Measurements from ENCODE around the gene SUCLG2. TPM values are rescaled to one million over a fixed set of nuclear protein-coding genes. Genes with fewer than 3 reads are reported as not detected.

The SUCLG2 gene
- total RNA-seq, 1 donor = 56.8 TPM

DNA sequence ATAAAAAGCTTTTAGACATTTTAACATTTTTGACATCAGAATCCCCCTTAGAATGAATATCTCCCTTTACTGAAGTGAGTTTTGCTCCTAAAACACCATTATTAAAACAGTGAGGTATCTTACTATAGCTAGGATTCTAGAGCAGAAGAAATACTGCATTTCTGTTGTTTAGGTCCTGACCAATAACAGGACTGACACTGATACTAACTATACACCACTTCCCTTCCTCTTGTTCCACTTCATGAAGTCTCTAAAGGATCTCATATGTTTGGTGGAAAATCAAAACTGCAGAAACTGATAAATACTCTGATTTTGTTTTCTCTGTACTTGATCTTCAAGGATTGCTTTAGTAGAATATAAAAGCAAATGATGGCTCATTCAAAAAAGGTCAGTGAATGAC is 230.7 kb downstream of the SUCLG2 start:
- H2AFZ ChIP-seq (ENCODE audit: low read length) = no peak overlapping the region
- peaks cover 2% of the 10 kb centered on the region for H4K20me1 ChIP-seq (ENCODE audit: insufficient read depth, low read length)
- no peaks in the 10 kb centered on the region for H3K27me3 ChIP-seq (ENCODE audit: insufficient read depth, low read length)
- no peak overlapping the region for H3K4me2 ChIP-seq (ENCODE audit: insufficient read depth, low read length)
- no peak overlapping the region for H3K4me3 ChIP-seq (ENCODE audit: insufficient read depth, low read length)
- H3K4me1 ChIP-seq (ENCODE audit: insufficient read depth, low read length) = no peaks in the 10 kb centered on the region
- H3K79me2 ChIP-seq (ENCODE audit: insufficient read depth, low read length) = no peaks in the 10 kb centered on the region
- DNase-seq (ENCODE audit: insufficient read length, low spot score, missing footprints) = no peak
- no peaks in the 10 kb centered on the region for H3K9me3 ChIP-seq (ENCODE audit: low read depth, low read length)
- H3K27ac ChIP-seq (ENCODE audit: low read depth, low read length) = no peak overlapping the region
- TF ChIP-seq, protein P1, sequence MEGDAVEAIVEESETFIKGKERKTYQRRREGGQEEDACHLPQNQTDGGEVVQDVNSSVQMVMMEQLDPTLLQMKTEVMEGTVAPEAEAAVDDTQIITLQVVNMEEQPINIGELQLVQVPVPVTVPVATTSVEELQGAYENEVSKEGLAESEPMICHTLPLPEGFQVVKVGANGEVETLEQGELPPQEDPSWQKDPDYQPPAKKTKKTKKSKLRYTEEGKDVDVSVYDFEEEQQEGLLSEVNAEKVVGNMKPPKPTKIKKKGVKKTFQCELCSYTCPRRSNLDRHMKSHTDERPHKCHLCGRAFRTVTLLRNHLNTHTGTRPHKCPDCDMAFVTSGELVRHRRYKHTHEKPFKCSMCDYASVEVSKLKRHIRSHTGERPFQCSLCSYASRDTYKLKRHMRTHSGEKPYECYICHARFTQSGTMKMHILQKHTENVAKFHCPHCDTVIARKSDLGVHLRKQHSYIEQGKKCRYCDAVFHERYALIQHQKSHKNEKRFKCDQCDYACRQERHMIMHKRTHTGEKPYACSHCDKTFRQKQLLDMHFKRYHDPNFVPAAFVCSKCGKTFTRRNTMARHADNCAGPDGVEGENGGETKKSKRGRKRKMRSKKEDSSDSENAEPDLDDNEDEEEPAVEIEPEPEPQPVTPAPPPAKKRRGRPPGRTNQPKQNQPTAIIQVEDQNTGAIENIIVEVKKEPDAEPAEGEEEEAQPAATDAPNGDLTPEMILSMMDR (IDR thresholded peaks at IDR 0.05; ENCODE audit: extremely low read depth, low read depth, low read length) = no peak
- H3K36me3 ChIP-seq (ENCODE audit: insufficient read depth, low read length) = no peaks in the 10 kb centered on the region

GRCh38 chr3:67421912-67422311 is 232.5 kb downstream of the SUCLG2 start:
- no peaks in the 10 kb centered on the region for H3K36me3 ChIP-seq (ENCODE audit: insufficient read depth, low read length)
- DNase-seq (ENCODE audit: insufficient read length, low spot score, missing footprints) = no peak
- no peak overlapping the region for H3K27ac ChIP-seq (ENCODE audit: low read depth, low read length)

GRCh38 chr3:67419779-67420178 is 234.6 kb downstream of the SUCLG2 start:
- no peak for DNase-seq (ENCODE audit: insufficient read length, low spot score, missing footprints)
- no peaks in the 10 kb centered on the region for H3K36me3 ChIP-seq (ENCODE audit: insufficient read depth, low read length)
- H3K79me2 ChIP-seq (ENCODE audit: insufficient read depth, low read length) = no peaks in the 10 kb centered on the region
- TF ChIP-seq, protein P1 (IDR thresholded peaks at IDR 0.05; ENCODE audit: extremely low read depth, low read depth, low read length) = no peak
- no peaks in the 10 kb centered on the region for H3K27me3 ChIP-seq (ENCODE audit: insufficient read depth, low read length)
- peaks cover 3% of the 10 kb centered on the region for H3K4me1 ChIP-seq (ENCODE audit: insufficient read depth, low read length)
- no peaks in the 10 kb centered on the region for H3K9me3 ChIP-seq (ENCODE audit: low read depth, low read length)
- no peak overlapping the region for H3K4me3 ChIP-seq (ENCODE audit: insufficient read depth, low read length)
- no peak overlapping the region for H3K4me2 ChIP-seq (ENCODE audit: insufficient read depth, low read length)
- H3K27ac ChIP-seq (ENCODE audit: low read depth, low read length) = no peak overlapping the region
- H4K20me1 ChIP-seq (ENCODE audit: insufficient read depth, low read length) = peaks cover 5% of the 10 kb centered on the region
- no peak overlapping the region for H2AFZ ChIP-seq (ENCODE audit: low read length)

More at GRCh38 chr3:67421912-67422311, 232.5 kb downstream of the SUCLG2 start:
- Histone ChIP-seq H3K9me3 (ENCODE audit: low read depth, low read length) (no peaks in the 10 kb centered on the region), H3K4me3 (ENCODE audit: insufficient read depth, low read length) (no peak overlapping the region), H3K27me3 (ENCODE audit: insufficient read depth, low read length) (no peaks in the 10 kb centered on the region), H2AFZ (ENCODE audit: low read length) (no peak overlapping the region), H3K4me2 (ENCODE audit: insufficient read depth, low read length) (no peak overlapping the region), H4K20me1 (ENCODE audit: insufficient read depth, low read length) (peaks cover 5% of the 10 kb centered on the region), H3K79me2 (ENCODE audit: insufficient read depth, low read length) (no peaks in the 10 kb centered on the region), H3K4me1 (ENCODE audit: insufficient read depth, low read length) (no peaks in the 10 kb centered on the region)
- TF ChIP-seq, protein P1 (IDR thresholded peaks at IDR 0.05; ENCODE audit: extremely low read depth, low read depth, low read length) = no peak

- Histone ChIP-seq H3K27ac (ENCODE audit: low read depth, low read length) (no peak overlapping the region), H3K4me1 (ENCODE audit: insufficient read depth, low read length) (peaks cover 3% of the 10 kb centered on the region), H2AFZ (ENCODE audit: low read length) (no peak overlapping the region), H3K4me3 (ENCODE audit: insufficient read depth, low read length) (no peak overlapping the region), H3K27me3 (ENCODE audit: insufficient read depth, low read length) (no peaks in the 10 kb centered on the region), H4K20me1 (ENCODE audit: insufficient read depth, low read length) (peaks cover 5% of the 10 kb centered on the region), H3K4me2 (ENCODE audit: insufficient read depth, low read length) (no peak overlapping the region), H3K36me3 (ENCODE audit: insufficient read depth, low read length) (no peaks in the 10 kb centered on the region), H3K9me3 (ENCODE audit: low read depth, low read length) (no peaks in the 10 kb centered on the region), H3K79me2 (ENCODE audit: insufficient read depth, low read length) (no peaks in the 10 kb centered on the region)
- TF ChIP-seq, protein P1 (IDR thresholded peaks at IDR 0.05; ENCODE audit: extremely low read depth, low read depth, low read length) = no peak
- DNase-seq (ENCODE audit: insufficient read length, low spot score, missing footprints) = no peak
Observed at GRCh38 chr3:67419218-67419529, 235.2 kb downstream of the SUCLG2 start.
